Effector memory CD8-positive, alpha-beta T cell (primary cell): ENCODE data around the gene BRI3.

ENCODE experiments used
- ATAC-seq: fragments of 150-1000 bp; cut with Tn5 transposase; replicated peaks from 2 replicates; pipeline ENCODE4 v1.10.0; 2021; ENCODE audit warnings: mild to moderate bottlenecking, moderate library complexity
- DNase-seq, 3 experiments: peaks; one replicate each; pipeline ENCODE4 v3.0.0; 2021
- H3K27ac Mint-ChIP-seq, 2 donors: one replicate each; pipeline ENCODE4 v1.8.0; 2022; ENCODE audit warnings: mild to moderate bottlenecking in 2 of 2, mixed read lengths in 2 of 2, moderate library complexity in 2 of 2
- H3K27me3 Mint-ChIP-seq, 2 donors: one replicate each; pipeline ENCODE4 v1.8.0; 2022; ENCODE audit warnings: mixed read lengths in 2 of 2
- H3K36me3 Mint-ChIP-seq: one replicate; pipeline ENCODE4 v1.8.0; 2022; ENCODE audit warnings: mild to moderate bottlenecking, moderate library complexity, mixed read lengths; ENCODE audit not compliant: insufficient read depth
- H3K4me1 Mint-ChIP-seq, 2 donors: one replicate each; pipeline ENCODE4 v1.8.0; 2022; ENCODE audit warnings: low read depth in 2 of 2, mixed read lengths in 2 of 2
- H3K4me3 Mint-ChIP-seq, 2 donors: one replicate each; pipeline ENCODE4 v1.8.0; 2022; ENCODE audit warnings: mild to moderate bottlenecking in 2 of 2, mixed read lengths in 2 of 2, moderate library complexity in 2 of 2
- H3K9me3 Mint-ChIP-seq, 2 donors: one replicate each; pipeline ENCODE4 v1.8.0; 2022; ENCODE audit warnings: mixed read lengths in 2 of 2

BRI3 gene

GRCh38 chr7:98296833-98297232, 15.3 kb downstream of the BRI3 start:
- Mint-ChIP-seq H3K36me3 (peaks cover 13% of the 10 kb centered on the region), H3K4me1 (no peaks in the 10 kb centered on the region), H3K9me3 (no peaks in the 10 kb centered on the region), H3K27me3 (no peaks in the 10 kb centered on the region), H3K4me3 (no peak overlapping the region), H3K27ac (peak overlapping the region in 1 of 2 donors; percentile 16)
- no peak for DNase-seq
- ATAC-seq, result no peak

- H3K27ac Mint-ChIP-seq, result no peak overlapping the region
- no peak for DNase-seq
- no peaks in the 10 kb centered on the region for H3K27me3 Mint-ChIP-seq
- no peak for ATAC-seq
- peaks cover 9% of the 10 kb centered on the region for H3K36me3 Mint-ChIP-seq
- H3K4me3 Mint-ChIP-seq, result no peak overlapping the region
- H3K9me3 Mint-ChIP-seq, result no peaks in the 10 kb centered on the region
- H3K4me1 Mint-ChIP-seq, result no peaks in the 10 kb centered on the region
Observed at GRCh38 chr7:98297626-98298286, 16.3 kb downstream of the BRI3 start.

- Mint-ChIP-seq H3K9me3 (no peaks in the 10 kb centered on the region), H3K4me3 (no peak overlapping the region), H3K27me3 (no peaks in the 10 kb centered on the region), H3K36me3 (peaks cover 9% of the 10 kb centered on the region), H3K4me1 (no peaks in the 10 kb centered on the region), H3K27ac (peak overlapping the region in 1 of 2 donors; percentile 74)
- DNase-seq (no peak), ATAC-seq (no peak)
Observed at GRCh38 chr7:98300595-98301372, 19.3 kb downstream of the BRI3 start.

GRCh38 chr7:98301693-98302470, 20.4 kb downstream of the BRI3 start:
- H3K4me1 Mint-ChIP-seq, result no peaks in the 10 kb centered on the region
- H3K9me3 Mint-ChIP-seq, result no peaks in the 10 kb centered on the region
- H3K36me3 Mint-ChIP-seq, result peaks cover 7% of the 10 kb centered on the region
- no peak for ATAC-seq
- no peak for DNase-seq
- H3K27me3 Mint-ChIP-seq, result no peaks in the 10 kb centered on the region
- no peak overlapping the region for H3K27ac Mint-ChIP-seq
- H3K4me3 Mint-ChIP-seq, result no peak overlapping the region

- DNase-seq (no peak), ATAC-seq (no peak)
- Mint-ChIP-seq H3K36me3 (peaks cover 7% of the 10 kb centered on the region), H3K27me3 (no peaks in the 10 kb centered on the region), H3K27ac (no peak overlapping the region), H3K4me1 (no peaks in the 10 kb centered on the region), H3K4me3 (no peak overlapping the region), H3K9me3 (no peaks in the 10 kb centered on the region)
Observed at GRCh38 chr7:98303176-98303865, 21.8 kb downstream of the BRI3 start.

- Mint-ChIP-seq H3K4me3 (no peak overlapping the region), H3K9me3 (no peaks in the 10 kb centered on the region), H3K27me3 (no peaks in the 10 kb centered on the region), H3K4me1 (no peaks in the 10 kb centered on the region), H3K36me3 (peaks cover 7% of the 10 kb centered on the region), H3K27ac (no peak overlapping the region)
- ATAC-seq (no peak), DNase-seq (no peak)
Observed at GRCh38 chr7:98303906-98304305, 22.4 kb downstream of the BRI3 start.

- Mint-ChIP-seq H3K27ac (peak overlapping the region in 1 of 2 donors; percentile 72), H3K36me3 (peaks cover 4% of the 10 kb centered on the region), H3K27me3 (no peaks in the 10 kb centered on the region), H3K9me3 (no peaks in the 10 kb centered on the region), H3K4me3 (no peak overlapping the region), H3K4me1 (no peaks in the 10 kb centered on the region)
- ATAC-seq (no peak), DNase-seq (no peak)
Observed at GRCh38 chr7:98305951-98306535, 24.6 kb downstream of the BRI3 start.

- no peaks in the 10 kb centered on the region for H3K4me1 Mint-ChIP-seq
- peaks cover 0 to 10% of the 10 kb centered on the region in 2 donors for H3K27me3 Mint-ChIP-seq
- no peak for DNase-seq
- H3K9me3 Mint-ChIP-seq, result no peaks in the 10 kb centered on the region
- H3K4me3 Mint-ChIP-seq, result no peak overlapping the region
- H3K27ac Mint-ChIP-seq, result no peak overlapping the region
- peaks cover 4% of the 10 kb centered on the region for H3K36me3 Mint-ChIP-seq
- no peak for ATAC-seq
Observed at GRCh38 chr7:98307971-98308466, 26.5 kb downstream of the BRI3 start.

- Mint-ChIP-seq H3K9me3 (no peaks in the 10 kb centered on the region), H3K27me3 (peaks cover 0 to 10% of the 10 kb centered on the region in 2 donors), H3K27ac (no peak overlapping the region), H3K36me3 (no peaks in the 10 kb centered on the region), H3K4me1 (no peaks in the 10 kb centered on the region), H3K4me3 (no peak overlapping the region)
- no peak for DNase-seq
- ATAC-seq, result no peak
Observed at GRCh38 chr7:98309566-98309965, 28.1 kb downstream of the BRI3 start.

GRCh38 chr7:98312201-98312600, 30.7 kb downstream of the BRI3 start:
- Mint-ChIP-seq H3K27me3 (peaks cover 0 to 11% of the 10 kb centered on the region in 2 donors), H3K9me3 (no peaks in the 10 kb centered on the region), H3K27ac (no peak overlapping the region), H3K36me3 (no peaks in the 10 kb centered on the region), H3K4me1 (no peaks in the 10 kb centered on the region), H3K4me3 (no peak overlapping the region)
- no peak for ATAC-seq
- no peak for DNase-seq

GRCh38 chr7:98314469-98314868, 33.0 kb downstream of the BRI3 start:
- Mint-ChIP-seq H3K36me3 (no peaks in the 10 kb centered on the region), H3K27me3 (peaks cover 12 to 23% of the 10 kb centered on the region in 2 donors), H3K4me3 (no peak overlapping the region), H3K27ac (no peak overlapping the region), H3K9me3 (peaks cover 0 to 4% of the 10 kb centered on the region in 2 donors), H3K4me1 (peaks cover 0 to 4% of the 10 kb centered on the region in 2 donors)
- ATAC-seq (peak; percentile 44), DNase-seq (no peak)

GRCh38 chr7:98315318-98315993, 34.0 kb downstream of the BRI3 start:
- Mint-ChIP-seq H3K27me3 (peaks cover 12 to 23% of the 10 kb centered on the region in 2 donors), H3K4me1 (peaks cover 0 to 4% of the 10 kb centered on the region in 2 donors), H3K9me3 (peaks cover 0 to 4% of the 10 kb centered on the region in 2 donors), H3K27ac (no peak overlapping the region), H3K4me3 (no peak overlapping the region), H3K36me3 (no peaks in the 10 kb centered on the region)
- DNase-seq (no peak), ATAC-seq (peak; percentile 12)
